GM18873 (cell line): ENCODE measurements around the gene DUS4L.

Experiments
- ATAC-seq: cut with Tn5 transposase; IDR thresholded peaks from one replicate; pipeline ENCODE4 v1.9.1; 2021; ENCODE audit warnings: mild to moderate bottlenecking, moderate library complexity, moderate number of reproducible peaks; ENCODE audit not compliant: unreplicated experiment, low FRiP score

DUS4L gene

GRCh38 chr7:107613439-107613838 is 49.7 kb downstream of the DUS4L start:
- no peak for ATAC-seq

DNA sequence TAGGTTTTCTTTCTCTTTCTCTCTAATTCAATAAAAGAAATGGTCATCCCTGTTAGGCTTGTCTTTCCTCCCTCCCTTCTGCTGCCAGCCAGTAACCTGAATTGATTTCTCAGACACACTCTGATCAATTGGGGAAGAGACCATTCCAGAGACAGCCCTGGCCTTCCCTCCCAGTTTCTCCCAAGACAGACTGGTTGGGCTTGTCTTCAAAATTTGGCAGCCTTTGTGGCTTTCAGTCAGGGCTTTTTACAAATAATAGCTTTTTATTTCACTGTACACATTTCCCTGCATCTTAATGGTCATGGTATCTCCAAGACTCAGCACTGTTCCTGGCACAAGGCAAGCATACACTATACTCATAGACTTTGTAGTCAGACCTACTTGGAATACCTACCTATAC is 50.2 kb downstream of the DUS4L start:
- no peak for ATAC-seq

DNA sequence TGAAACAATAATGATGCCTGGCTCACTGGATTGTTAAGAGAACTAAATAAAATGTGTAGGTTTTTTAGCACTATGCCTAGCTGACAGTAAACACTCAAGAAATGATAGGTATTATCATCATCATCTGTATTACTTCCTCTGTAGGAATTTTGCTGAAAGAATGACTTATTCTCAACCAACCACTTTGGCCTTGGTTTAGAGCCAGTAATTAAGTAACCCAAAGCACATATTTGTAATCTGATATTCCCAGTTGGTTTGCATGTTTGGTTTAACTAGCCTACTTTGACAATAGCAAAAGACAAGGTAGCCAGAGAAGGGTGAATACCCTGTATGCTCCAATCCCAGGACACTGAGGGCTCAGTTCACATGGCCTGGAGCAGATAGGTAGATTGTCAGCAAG is 50.7 kb downstream of the DUS4L start:
- no peak for ATAC-seq

GRCh38 chr7:107615910-107616680 is 52.3 kb downstream of the DUS4L start:
- no peak for ATAC-seq

- no peak for ATAC-seq
Observed at GRCh38 chr7:107622429-107622828, 58.7 kb downstream of the DUS4L start.

- no peak for ATAC-seq
Observed at GRCh38 chr7:107622894-107623293, 59.1 kb downstream of the DUS4L start.

DNA sequence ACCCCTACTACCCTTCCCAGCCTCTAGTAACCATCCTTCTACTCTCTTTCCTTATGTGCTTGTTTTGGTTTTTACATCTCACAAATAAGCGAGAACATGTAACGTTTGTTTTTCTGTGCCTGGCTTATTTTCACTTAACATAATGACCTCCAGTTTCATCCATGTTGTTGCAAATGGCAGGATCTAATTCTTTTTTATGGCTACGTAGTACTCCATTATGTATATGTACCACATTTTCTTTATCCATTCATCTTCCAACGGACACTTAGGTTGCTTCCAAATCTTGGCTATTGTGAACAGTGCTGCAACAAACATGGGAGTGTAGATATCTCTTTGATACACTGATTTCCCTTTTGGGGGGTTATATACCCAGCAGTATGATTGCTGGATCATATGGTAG is 63.2 kb downstream of the DUS4L start:
- ATAC-seq = no peak
